Endothelial cell of umbilical vein (primary cell): ENCODE results near the gene WDR48. TPM values are rescaled to one million over a fixed set of nuclear protein-coding genes. Genes with fewer than 3 reads are reported as not detected.

Source experiments
- BruUV-seq: library from RNA; stranded (reverse); fragments of 400-500 nt; replicated peaks from 2 replicates; lab custom pipeline; 2021; lab: Mats Ljungman, UMichigan
- CTCF ChIA-PET: fragments of 300-600, 350-600 bp; sonication (Branson Sonifier 250); formaldehyde crosslinking; loops from one replicate; lab custom pipeline; 2021; ENCODE audit warnings: antibody characterized with exemption, inconsistent platforms; lab: Charles Lee
- POLR2A ChIA-PET: fragments of 300-600, 350-600 bp; sonication (Branson Sonifier 250); formaldehyde crosslinking; loops from one replicate; lab custom pipeline; 2021; ENCODE audit warnings: antibody characterized with exemption, inconsistent platforms; lab: Charles Lee
- DNase-seq: peaks from one replicate; pipeline ENCODE4 v3.0.0-alpha.2; 2011; ENCODE audit warnings: low read depth, low spot score
- FAIRE-seq: peaks from 2 replicates; lab custom pipeline; 2011; peaks lifted over from hg19 to GRCh38; lab: Jason Lieb, UNC
- H2AFZ ChIP-seq: 2 replicates; pipeline ENCODE4 v1.6.0; 2012; ENCODE audit warnings: low read depth, low read length, control low read depth, inconsistent platforms
- H3K27ac ChIP-seq: 2 replicates; pipeline ENCODE4 v1.5.1; 2011; ENCODE audit warnings: low read depth, mild to moderate bottlenecking, control low read depth, low read length, moderate library complexity; ENCODE audit not compliant: insufficient read depth
- H3K27me3 ChIP-seq, 2 experiments: 2 replicates each; pipeline versions ENCODE4 v1.6.0 to v1.6.1; 2011; ENCODE audit warnings: low read length in 2 of 2, mixed read lengths in 1 of 2; ENCODE audit not compliant: control insufficient read depth in 2 of 2, insufficient read depth in 2 of 2
- H3K36me3 ChIP-seq, 2 experiments: 2 replicates in 1 of 2; 3 replicates in 1 of 2; pipeline ENCODE4 v1.5.1; 2011; ENCODE audit warnings: low read length in 2 of 2, mild to moderate bottlenecking in 1 of 2, moderate library complexity in 1 of 2; ENCODE audit not compliant: control insufficient read depth in 2 of 2, insufficient read depth in 2 of 2; ENCODE audit errors: extremely low read depth in 1 of 2
- H3K4me1 ChIP-seq: 3 replicates; pipeline ENCODE4 v1.5.1; 2011; ENCODE audit warnings: mild to moderate bottlenecking, low read length; ENCODE audit not compliant: control insufficient read depth, insufficient read depth; ENCODE audit errors: extremely low read depth
- H3K4me2 ChIP-seq: 2 replicates; pipeline ENCODE4 v1.6.1; 2011; ENCODE audit warnings: low read length, control low read depth, mixed read lengths; ENCODE audit not compliant: insufficient read depth
- H3K4me3 ChIP-seq, 3 experiments: fragments of 200-600 bp in 1 of 3; sonication (generic), shearing (Covaris generic) in 1 of 3; replicated peaks in 1 of 3; 2 replicates each; pipeline ENCODE4 v1.5.1; 2011 to 2016; ENCODE audit warnings: control low read depth in 3 of 3, low read length in 3 of 3, mild to moderate bottlenecking in 2 of 3, inconsistent platforms in 1 of 3, low read depth in 1 of 3, moderate library complexity in 1 of 3; ENCODE audit not compliant: insufficient read depth in 1 of 3
- H3K79me2 ChIP-seq: 2 replicates; pipeline ENCODE4 v1.6.0; 2012; ENCODE audit warnings: low read length, inconsistent platforms; ENCODE audit not compliant: control insufficient read depth, insufficient read depth
- H3K9ac ChIP-seq: replicated peaks from 2 replicates; pipeline ENCODE3; 2011; ENCODE audit warnings: low read length, control low read depth; ENCODE audit not compliant: insufficient read depth; ENCODE audit errors: extremely low read depth
- H3K9me1 ChIP-seq: replicated peaks from 3 replicates; pipeline ENCODE4 v1.6.0; 2011; ENCODE audit warnings: mild to moderate bottlenecking, low read length; ENCODE audit not compliant: control insufficient read depth, insufficient read depth; ENCODE audit errors: extremely low read depth
- H3K9me3 ChIP-seq: replicated peaks from 2 replicates; pipeline ENCODE4 v1.5.1; 2012; ENCODE audit warnings: low read length, inconsistent platforms; ENCODE audit not compliant: control insufficient read depth, insufficient read depth
- H4K20me1 ChIP-seq: replicated peaks from 2 replicates; pipeline ENCODE3; 2011; ENCODE audit warnings: mild to moderate bottlenecking, low read length; ENCODE audit not compliant: control insufficient read depth, insufficient read depth; ENCODE audit errors: extremely low read depth
- EZH2 ChIP-seq: IDR thresholded peaks from 2 replicates; pipeline ENCODE4 v1.6.1; 2012; ENCODE audit warnings: borderline replicate concordance, low read depth, mild to moderate bottlenecking, moderate library complexity, low read length, inconsistent platforms; ENCODE audit not compliant: severe bottlenecking
- FOS ChIP-seq: IDR thresholded peaks from 2 replicates; pipeline ENCODE4 v1.6.1; 2011; ENCODE audit warnings: mild to moderate bottlenecking, low read length, moderate library complexity, borderline replicate concordance; ENCODE audit not compliant: insufficient read depth
- GATA2 ChIP-seq: IDR thresholded peaks from 2 replicates; pipeline ENCODE4 v1.7.0; 2011; ENCODE audit warnings: low read depth, mild to moderate bottlenecking, moderate library complexity, mixed read lengths, low read length; ENCODE audit not compliant: insufficient read length, insufficient read depth
- JUN ChIP-seq: IDR thresholded peaks from 2 replicates; pipeline ENCODE4 v1.6.1; 2011; ENCODE audit warnings: borderline replicate concordance, low read depth; ENCODE audit not compliant: insufficient read length, insufficient read depth
- MAX ChIP-seq: IDR thresholded peaks from 2 replicates; pipeline ENCODE4 v1.6.1; 2011; ENCODE audit not compliant: insufficient read depth, insufficient read length
- dilution Hi-C: fragments of 300-500 bp; cut with MboI; formaldehyde crosslinking; loops from one replicate; pipeline ENCODE4 v1.15.0; 2019; ENCODE audit warnings: low sequenced_read_pairs; ENCODE audit not compliant: extremely low pct_ligation_motif_present
- intact Hi-C: fragments of 100-400 bp; cut with micrococcal nuclease; formaldehyde crosslinking; loops from one replicate; pipeline ENCODE4 v1.10.0; 2022
- polyA plus RNA-seq, 4 experiments: library from polyadenylated mRNA; depleted of rRNA in 3 of 4; stranded (reverse) in 3 of 4; unstranded in 1 of 4; fragments of >200 nt; gene quantifications; 2 replicates each; pipeline versions ENCODE4 v1.2.1 to v1.2.3, GENCODE V29; 2011 to 2012; ENCODE audit warnings: missing spikeins in 1 of 4
- total RNA-seq: library from RNA; stranded (reverse); gene quantifications from 2 replicates; pipeline ENCODE4 v1.2.3, GENCODE V29; 2021

The WDR48 gene
- total and polyA plus RNA-seq, 2 donors (not counting 3 experiments of a cell fraction or from before 2014, with no cell fraction given): 13.7 to 25.3 TPM

GRCh38 chr3:39094851-39095677, 43.2 kb downstream of the WDR48 start:
- CTCF ChIA-PET: no interaction called here
- no peaks in the 10 kb centered on the region for H3K4me1 ChIP-seq
- dilution Hi-C loops (no loop called here), intact Hi-C loops (no loop called here)
- no peaks in the 10 kb centered on the region for H3K9me1 ChIP-seq
- no TSS peak for BruUV-seq
- DNase-seq (no peak), FAIRE-seq (no peak)
- POLR2A ChIA-PET: no interaction called here
- no peaks in the 10 kb centered on the region for H4K20me1 ChIP-seq
- H3K79me2 ChIP-seq: no peaks in the 10 kb centered on the region
- no peak overlapping the region for H2AFZ ChIP-seq
- H3K4me3 ChIP-seq: no peak overlapping the region
- H3K36me3 ChIP-seq: peaks cover 28 to 42% of the 10 kb centered on the region in 2 experiments
- TF ChIP-seq GATA2 (no peak), FOS (no peak), JUN (no peak), EZH2 (no peak)
- H3K27me3 ChIP-seq: no peaks in the 10 kb centered on the region
- no peak overlapping the region for H3K9ac ChIP-seq
- H3K4me2 ChIP-seq: no peak overlapping the region
- no peak overlapping the region for H3K27ac ChIP-seq
- H3K9me3 ChIP-seq: no peaks in the 10 kb centered on the region

- H2AFZ ChIP-seq: no peak overlapping the region
- dilution Hi-C loops (no loop called here), intact Hi-C loops (no loop called here)
- TF ChIP-seq MAX: no peak
- peaks cover under 1% of the 10 kb centered on the region for H3K79me2 ChIP-seq
- FAIRE-seq: no peak
- no peak overlapping the region for H3K4me3 ChIP-seq
- no peaks in the 10 kb centered on the region for H3K4me1 ChIP-seq
- no peaks in the 10 kb centered on the region for H3K27me3 ChIP-seq
- no peak overlapping the region for H3K4me2 ChIP-seq
- CTCF ChIA-PET: no interaction called here
- peaks cover 28 to 43% of the 10 kb centered on the region in 2 experiments for H3K36me3 ChIP-seq
- no peaks in the 10 kb centered on the region for H4K20me1 ChIP-seq
- POLR2A ChIA-PET: no interaction called here
- no TSS peak for BruUV-seq
- no peak overlapping the region for H3K9ac ChIP-seq
- H3K27ac ChIP-seq: no peak overlapping the region
- H3K9me1 ChIP-seq: no peaks in the 10 kb centered on the region
- no peak for DNase-seq
- H3K9me3 ChIP-seq: no peaks in the 10 kb centered on the region
Measured at GRCh38 chr3:39095778-39096177, 44.0 kb downstream of the WDR48 start.
